Parathyroid adenoma (tissue), 2 donors: ENCODE results near the gene NEU4.

ENCODE experiments used
- H2AFZ ChIP-seq: fragments of 300-600 bp; sonication (generic); one replicate; pipeline ENCODE4 v1.7.0; 2017; ENCODE audit warnings: antibody characterized with exemption, mild to moderate bottlenecking
- H3K27ac ChIP-seq: fragments of 300-600 bp; sonication (generic); one replicate; pipeline ENCODE4 v1.7.0; 2017
- H3K27me3 ChIP-seq: fragments of 300-600 bp; sonication (generic); one replicate; pipeline ENCODE4 v1.7.0; 2017; ENCODE audit warnings: low read length; ENCODE audit not compliant: control insufficient read depth, insufficient read depth
- H3K36me3 ChIP-seq: fragments of 300-600 bp; sonication (generic); one replicate; pipeline ENCODE4 v1.7.0; 2017; ENCODE audit warnings: low read length; ENCODE audit not compliant: control insufficient read depth, insufficient read depth
- H3K4me1 ChIP-seq: fragments of 300-600 bp; sonication (generic); one replicate; pipeline ENCODE4 v1.7.0; 2017; ENCODE audit warnings: control low read depth
- H3K4me2 ChIP-seq: fragments of 300-600 bp; sonication (generic); one replicate; pipeline ENCODE4 v1.7.0; 2017; ENCODE audit warnings: low read length
- H3K4me3 ChIP-seq: fragments of 300-600 bp; sonication (generic); one replicate; pipeline ENCODE4 v1.7.0; 2017; ENCODE audit warnings: low read depth, low read length
- H3K79me2 ChIP-seq: fragments of 300-600 bp; sonication (generic); one replicate; pipeline ENCODE4 v1.7.0; 2017; ENCODE audit warnings: control low read depth
- H3K9ac ChIP-seq: fragments of 300-600 bp; sonication (generic); one replicate; pipeline ENCODE4 v1.7.0; 2017; ENCODE audit warnings: mild to moderate bottlenecking
- H3K9me3 ChIP-seq: fragments of 300-600 bp; sonication (generic); one replicate; pipeline ENCODE4 v1.7.0; 2017; ENCODE audit warnings: low read length; ENCODE audit not compliant: control insufficient read depth
- CTCF ChIP-seq: fragments of 300-600 bp; sonication (generic); IDR thresholded peaks from one replicate; pipeline ENCODE4 v1.7.0; 2017; ENCODE audit warnings: antibody characterized with exemption, mild to moderate bottlenecking
- donor health status: primary hyperparathyroidism.

Gene NEU4

GRCh38 chr2:241849616-241850543, 40.9 kb downstream of the NEU4 start:
- no peaks in the 10 kb centered on the region for H3K9me3 ChIP-seq
- TF ChIP-seq CTCF = no peak
- no peaks in the 10 kb centered on the region for H3K79me2 ChIP-seq
- H3K4me1 ChIP-seq = no peaks in the 10 kb centered on the region
- H3K9ac ChIP-seq = no peak overlapping the region
- H3K4me3 ChIP-seq = no peak overlapping the region
- no peak overlapping the region for H3K27ac ChIP-seq
- no peak overlapping the region for H2AFZ ChIP-seq
- H3K27me3 ChIP-seq = no peaks in the 10 kb centered on the region
- H3K36me3 ChIP-seq = no peaks in the 10 kb centered on the region
- H3K4me2 ChIP-seq = no peak overlapping the region

- Histone ChIP-seq H3K36me3 (no peaks in the 10 kb centered on the region), H3K4me2 (no peak overlapping the region), H3K4me3 (no peak overlapping the region), H3K27ac (no peak overlapping the region), H3K27me3 (no peaks in the 10 kb centered on the region), H3K9me3 (no peaks in the 10 kb centered on the region), H3K4me1 (no peaks in the 10 kb centered on the region), H3K9ac (no peak overlapping the region), H2AFZ (no peak overlapping the region), H3K79me2 (no peaks in the 10 kb centered on the region)
- no peak for TF ChIP-seq CTCF
These were observed 41.7 kb downstream of the NEU4 start for GRCh38 chr2:241850544-241851324.

- H3K27me3 ChIP-seq = no peaks in the 10 kb centered on the region
- H3K36me3 ChIP-seq = no peaks in the 10 kb centered on the region
- H3K4me2 ChIP-seq = no peak overlapping the region
- no peak overlapping the region for H3K27ac ChIP-seq
- H3K4me3 ChIP-seq = no peak overlapping the region
- H3K9ac ChIP-seq = no peak overlapping the region
- H2AFZ ChIP-seq = no peak overlapping the region
- TF ChIP-seq CTCF = no peak
- no peaks in the 10 kb centered on the region for H3K4me1 ChIP-seq
- no peaks in the 10 kb centered on the region for H3K9me3 ChIP-seq
- no peaks in the 10 kb centered on the region for H3K79me2 ChIP-seq
These were observed 42.5 kb downstream of the NEU4 start for GRCh38 chr2:241851325-241852115.

GRCh38 chr2:241852116-241852980, 43.4 kb downstream of the NEU4 start:
- H3K27ac ChIP-seq = no peak overlapping the region

More at GRCh38 chr2:241852116-241852980, 43.4 kb downstream of the NEU4 start:
- no peaks in the 10 kb centered on the region for H3K9me3 ChIP-seq
- no peak overlapping the region for H3K9ac ChIP-seq
- H3K36me3 ChIP-seq = no peaks in the 10 kb centered on the region
- TF ChIP-seq CTCF = no peak
- no peak overlapping the region for H3K4me2 ChIP-seq
- H3K4me1 ChIP-seq = no peaks in the 10 kb centered on the region
- H3K79me2 ChIP-seq = no peaks in the 10 kb centered on the region
- H3K27me3 ChIP-seq = no peaks in the 10 kb centered on the region
- no peak overlapping the region for H3K4me3 ChIP-seq
- H2AFZ ChIP-seq = no peak overlapping the region
